Measurements from ENCODE around the gene PRMT1. TPM values are rescaled to one million over a fixed set of nuclear protein-coding genes. Genes with fewer than 3 reads are reported as not detected.

PRMT1 gene
- total and polyA plus RNA-seq, 2 of the 13 experiments (the other 11 are each of a cell fraction or from before 2014, with no cell fraction given) = 324 to 374 TPM

GRCh38 chr19:49672131-49672919 is 4.7 kb upstream of the PRMT1 start (continued):
- TF ChIP-seq GMEB1 (CRISPR knock-in tag; IDR thresholded peaks at IDR 0.05; ENCODE audit: borderline replicate concordance) (peak; percentile 70), AKAP8 (CRISPR knock-in tag; IDR thresholded peaks at IDR 0.05) (no peak), GABPB1 (CRISPR knock-in tag; IDR thresholded peaks at IDR 0.05) (peak; percentile 60), HNF1B (CRISPR knock-in tag; IDR thresholded peaks at IDR 0.05) (peak; percentile 92), ZFP82 (CRISPR knock-in tag; IDR thresholded peaks at IDR 0.05; ENCODE audit: borderline replicate concordance) (no peak), NFKBIZ (CRISPR knock-in tag; IDR thresholded peaks at IDR 0.05) (no peak), HMGA1 (CRISPR knock-in tag; conservative IDR thresholded peaks at IDR 0.05) (no peak), MYPOP (CRISPR knock-in tag; IDR thresholded peaks at IDR 0.05) (peak; percentile 79; the same call in 1 of the 2 replicates), RORA (CRISPR knock-in tag; IDR thresholded peaks at IDR 0.05) (no peak), SP1 (IDR thresholded peaks at IDR 0.05) (no peak), SP1 (CRISPR knock-in tag; IDR thresholded peaks at IDR 0.05) (peak; percentile 41), SP2 (CRISPR knock-in tag; IDR thresholded peaks at IDR 0.05) (no peak; the same call in 1 of the 2 replicates), ZNF768 (CRISPR knock-in tag; IDR thresholded peaks at IDR 0.05) (peak; percentile 83), ZKSCAN5 (CRISPR knock-in tag; IDR thresholded peaks at IDR 0.05) (0 out of 2 replicates have a peak, but pooled peaks have one; percentile 26), PTBP1 (IDR thresholded peaks at IDR 0.05; ENCODE audit: low read depth, low read length, poor library complexity, severe bottlenecking) (peak; percentile 66), ZNF317 (CRISPR knock-in tag; IDR thresholded peaks at IDR 0.05) (peak; percentile 67; the same call in 1 of the 2 replicates), ZNF766 (CRISPR knock-in tag; IDR thresholded peaks at IDR 0.05; ENCODE audit: borderline replicate concordance) (no peak), ZNF775 (CRISPR knock-in tag; IDR thresholded peaks at IDR 0.05; ENCODE audit: borderline replicate concordance) (no peak), ZNF607 (CRISPR knock-in tag; IDR thresholded peaks at IDR 0.05; ENCODE audit: borderline replicate concordance) (0 out of 2 replicates have a peak, but pooled peaks have one; percentile 57), HINFP (CRISPR knock-in tag; IDR thresholded peaks at IDR 0.05; ENCODE audit: low read depth) (0 out of 2 replicates have a peak, but pooled peaks have one; percentile 70), ZNF510 (CRISPR knock-in tag; IDR thresholded peaks at IDR 0.05; ENCODE audit: low read depth) (no peak), ZNF256 (CRISPR knock-in tag; conservative IDR thresholded peaks at IDR 0.05) (no peak), ZNF572 (CRISPR knock-in tag; IDR thresholded peaks at IDR 0.05) (no peak), HOXD1 (CRISPR knock-in tag; IDR thresholded peaks at IDR 0.05) (no peak), ZNF260 (CRISPR knock-in tag; IDR thresholded peaks at IDR 0.05; ENCODE audit: borderline replicate concordance, low read depth) (no peak)

All from HepG2 (cell line).